Left renal pelvis (tissue), 4 donors: Measurements from ENCODE around the gene RDH12. TPM values are rescaled to one million over a fixed set of nuclear protein-coding genes. Genes with fewer than 3 reads are reported as not detected.
"Not testable (repeated sequence)": the region's sequence is repeated elsewhere in the genome, so short reads cannot be mapped to it uniquely, and the experiment has no call there.

Source experiments
- DNase-seq, 4 donors: peaks; one replicate each; pipeline ENCODE4 v3.0.0-alpha.2; 2013; ENCODE audit warnings: low read depth in 4 of 4, low spot score in 3 of 4
- polyA plus RNA-seq, 4 donors: library from polyadenylated mRNA; unstranded; fragments of 120-200 nt; gene quantifications; one replicate each; pipeline ENCODE4 v1.2.1, GENCODE V29; 2013; ENCODE audit not compliant: insufficient read length in 4 of 4

Gene RDH12
- polyA plus RNA-seq, 4 donors, result 0.36 to 0.84 (median 0.42) TPM; not detected in 1

- peak in 1 of 4 donors; percentile 23 for DNase-seq
Measured at GRCh38 chr14:67704484-67705089, 2.9 kb downstream of the RDH12 start.

- no peak for DNase-seq
Measured at GRCh38 chr14:67705211-67705610, 3.5 kb downstream of the RDH12 start.

- DNase-seq, result not testable (repeated sequence)
Measured at GRCh38 chr14:67709346-67709745, 7.7 kb downstream of the RDH12 start.

- DNase-seq, result not testable (repeated sequence)
Measured at GRCh38 chr14:67709796-67710195, 8.1 kb downstream of the RDH12 start.

GRCh38 chr14:67710209-67710608, 8.5 kb downstream of the RDH12 start:
- no peak for DNase-seq

- DNase-seq, result no peak
Measured at GRCh38 chr14:67717048-67717447, 15.4 kb downstream of the RDH12 start.

GRCh38 chr14:67718265-67718664, 16.6 kb downstream of the RDH12 start:
- no peak for DNase-seq

GRCh38 chr14:67719385-67719784, 17.7 kb downstream of the RDH12 start:
- not testable (repeated sequence) for DNase-seq

- DNase-seq, result no peak
Measured at GRCh38 chr14:67719866-67720265, 18.2 kb downstream of the RDH12 start.

- DNase-seq, result no peak
Measured at GRCh38 chr14:67721875-67722274, 20.2 kb downstream of the RDH12 start.

GRCh38 chr14:67722293-67722692, 20.6 kb downstream of the RDH12 start:
- no peak for DNase-seq

GRCh38 chr14:67725171-67725570, 23.5 kb downstream of the RDH12 start:
- DNase-seq, result no peak

- DNase-seq, result no peak
Measured at GRCh38 chr14:67727361-67727760, 25.7 kb downstream of the RDH12 start.

GRCh38 chr14:67728258-67728657, 26.6 kb downstream of the RDH12 start:
- no peak for DNase-seq

- DNase-seq, result no peak
Measured at GRCh38 chr14:67729072-67729885, 27.6 kb downstream of the RDH12 start.

- peak in 1 of 4 donors; percentile 24 for DNase-seq
Measured at GRCh38 chr14:67733616-67734015, 31.9 kb downstream of the RDH12 start.

GRCh38 chr14:67734675-67735074, 33.0 kb downstream of the RDH12 start:
- DNase-seq, result no peak

- DNase-seq, result no peak
Measured at GRCh38 chr14:67735336-67736147, 33.9 kb downstream of the RDH12 start.

- DNase-seq, result no peak
Measured at GRCh38 chr14:67736771-67737170, 35.1 kb downstream of the RDH12 start.

- DNase-seq, result no peak
Measured at GRCh38 chr14:67738740-67739504, 37.2 kb downstream of the RDH12 start.

- no peak for DNase-seq
Measured at GRCh38 chr14:67744046-67744445, 42.4 kb downstream of the RDH12 start.
